Measurements from ENCODE around the gene HERPUD2. TPM values are rescaled to one million over a fixed set of nuclear protein-coding genes. Genes with fewer than 3 reads are reported as not detected.

The HERPUD2 gene
- total and polyA plus RNA-seq, 2 of the 8 experiments (the other 6 are each of a cell fraction or from before 2014, with no cell fraction given) = 18.3 to 27.3 TPM

DNA sequence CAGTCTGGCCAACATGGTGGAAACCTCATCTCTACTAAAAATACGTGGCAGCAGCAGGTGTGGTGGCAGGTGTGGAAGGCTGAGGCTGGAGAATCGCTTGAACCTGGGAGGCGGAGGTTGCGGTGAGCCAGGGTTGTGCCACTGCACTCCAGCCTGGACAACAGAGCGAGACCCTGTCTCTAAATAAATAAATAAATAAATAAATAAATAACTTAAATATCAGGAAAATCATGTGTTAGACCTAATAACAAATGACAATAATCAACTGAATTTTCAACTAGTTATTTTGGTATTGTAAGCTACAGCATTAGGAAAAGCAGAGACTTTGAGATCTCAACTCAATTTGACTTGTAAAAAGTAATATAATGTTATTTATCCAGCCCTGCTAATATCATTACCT, 9.2 kb downstream of the HERPUD2 start:
- Histone ChIP-seq H3K23ac (ENCODE audit: insufficient read length) (no peak overlapping the region), H3K79me1 (ENCODE audit: low read depth, low read length) (no peaks in the 10 kb centered on the region), H3K9ac (replicated peaks in 1 of 4; ENCODE audit: extremely low read depth in 1 of 4, low read depth in 3 of 4, low read length in 3 of 4) (no peak overlapping the region), H3K4ac (replicated peaks; ENCODE audit: insufficient read length, low read depth, low read length) (no peak overlapping the region), H2BK20ac (ENCODE audit: low read length) (no peak overlapping the region), H4K20me1 (replicated peaks in 1 of 2; ENCODE audit: control insufficient read depth in 1 of 2, insufficient read depth in 2 of 2, low read length in 2 of 2) (peaks cover 0 to 1% of the 10 kb centered on the region in 2 experiments), H3K18ac (ENCODE audit: extremely low read depth, low read length) (no peak overlapping the region), H4K91ac (replicated peaks; ENCODE audit: insufficient read length, low read length) (no peak overlapping the region), H3K56ac (replicated peaks; ENCODE audit: insufficient read length, low read depth, low read length) (no peak overlapping the region), H4K8ac (ENCODE audit: extremely low read depth, insufficient read depth, low read length) (no peak overlapping the region), H3K9me3 (ENCODE audit: insufficient read depth in 2 of 2, low read depth in 1 of 2, low read length in 1 of 2) (no peaks in the 10 kb centered on the region), H3K4me2 (ENCODE audit: insufficient read depth in 1 of 2, low read depth in 2 of 2, low read length in 2 of 2) (no peak overlapping the region), H2BK12ac (ENCODE audit: low read depth, low read length) (no peak overlapping the region), H2BK120ac (replicated peaks; ENCODE audit: low read depth, low read length) (no peak overlapping the region), H3K36me3 (ENCODE audit: control insufficient read depth in 2 of 4, insufficient read depth in 4 of 4, low read length in 3 of 4) (peaks cover 0 to 2% (median 1%) of the 10 kb centered on the region in 4 experiments; a peak in 1 of 8 replicates), H2BK5ac (ENCODE audit: low read depth, low read length) (no peak overlapping the region), H3K27ac (ENCODE audit: low read depth, low read length) (no peak overlapping the region), H3K14ac (ENCODE audit: insufficient read length) (no peak overlapping the region), H2AFZ (ENCODE audit: low read length) (no peak overlapping the region), H3K4me3 (ENCODE audit: extremely low read depth in 1 of 4, insufficient read depth in 2 of 4, low read depth in 3 of 4, low read length in 4 of 4) (no peak overlapping the region), H3K79me2 (ENCODE audit: control insufficient read depth in 1 of 2, insufficient read depth in 2 of 2, low read length in 2 of 2) (peaks cover 0 to 55% of the 10 kb centered on the region in 2 experiments; a peak in 2 of 4 replicates), H3K23me2 (ENCODE audit: low read depth, low read length) (no peaks in the 10 kb centered on the region), H2BK15ac (ENCODE audit: low read length) (no peak overlapping the region), H3K4me1 (replicated peaks in 1 of 4; ENCODE audit: control insufficient read depth in 3 of 4, insufficient read depth in 4 of 4, low read length in 3 of 4) (peaks cover 0 to under 1% (median 0%) of the 10 kb centered on the region in 4 experiments; a peak in 1 of 7 replicates), H3K27me3 (replicated peaks in 1 of 4; ENCODE audit: control insufficient read depth in 3 of 4, extremely low read depth in 1 of 4, insufficient read depth in 3 of 4, low read length in 3 of 4) (peaks cover 0 to 2% (median 0%) of the 10 kb centered on the region in 4 experiments; a peak in 1 of 7 replicates), H4K5ac (ENCODE audit: insufficient read length, low read depth, low read length) (no peak overlapping the region), H2AK5ac (ENCODE audit: low read depth, low read length) (no peak overlapping the region)
- TF ChIP-seq CBX5 (IDR thresholded peaks at IDR 0.05; ENCODE audit: low read depth, low read length) (no peak), POLR2A (IDR thresholded peaks at IDR 0.05; ENCODE audit: control extremely low read depth in 1 of 2, low read depth in 2 of 2, low read length in 2 of 2) (no peak), SP4 (IDR thresholded peaks at IDR 0.05; ENCODE audit: low read length) (no peak), NANOG (IDR thresholded peaks at IDR 0.05; ENCODE audit: insufficient read depth, low read depth, low read length, poor library complexity, severe bottlenecking) (no peak), HDAC6 (IDR thresholded peaks at IDR 0.05; ENCODE audit: low read depth, low read length) (no peak), EZH2 (IDR thresholded peaks at IDR 0.05; ENCODE audit: low read depth, low read length, severe bottlenecking) (no peak)
- POLR2A ChIA-PET (ENCODE audit: partially characterized antibody) = no interaction called here
- 95% methylated on average over 5 of the region's 5 CpGs; no CpG with 5 or more reads in 1 of the 2 experiments for WGBS, 2 experiments (ENCODE audit: extremely low coverage in 1 of 2, insufficient coverage in 1 of 2, insufficient read length in 1 of 2, insufficient replicate concordance in 2 of 2, low coverage in 1 of 2, low lambda C conversion rate in 2 of 2, missing lambda C conversion rate in 1 of 2)
- CTCF ChIA-PET (ENCODE audit: partially characterized antibody) = interaction anchor here (0.5 to 1.3 kb wide), 4 partner anchors 13 to 1128 kb away, joined by 3 read pairs; no protein-coding TSS in a partner anchor
- FAIRE-seq = no peak
- no peak for DNase-seq (ENCODE audit: low read depth in 1 of 2, low spot score in 2 of 2)

Measured in H1 (cell line).